HG03066 (cell line): Measurements from ENCODE around the gene ERCC6.

Experiments
- ATAC-seq: cut with Tn5 transposase; IDR thresholded peaks from one replicate; pipeline ENCODE4 v1.9.1; 2021; ENCODE audit warnings: low read depth; ENCODE audit not compliant: unreplicated experiment

Gene ERCC6

GRCh38 chr10:49549640-49550346, 10.9 kb upstream of the ERCC6 start:
- no peak for ATAC-seq

GRCh38 chr10:49543604-49544003, 4.7 kb upstream of the ERCC6 start:
- no peak for ATAC-seq

GRCh38 chr10:49542353-49542752, 3.4 kb upstream of the ERCC6 start:
- ATAC-seq, result no peak

DNA sequence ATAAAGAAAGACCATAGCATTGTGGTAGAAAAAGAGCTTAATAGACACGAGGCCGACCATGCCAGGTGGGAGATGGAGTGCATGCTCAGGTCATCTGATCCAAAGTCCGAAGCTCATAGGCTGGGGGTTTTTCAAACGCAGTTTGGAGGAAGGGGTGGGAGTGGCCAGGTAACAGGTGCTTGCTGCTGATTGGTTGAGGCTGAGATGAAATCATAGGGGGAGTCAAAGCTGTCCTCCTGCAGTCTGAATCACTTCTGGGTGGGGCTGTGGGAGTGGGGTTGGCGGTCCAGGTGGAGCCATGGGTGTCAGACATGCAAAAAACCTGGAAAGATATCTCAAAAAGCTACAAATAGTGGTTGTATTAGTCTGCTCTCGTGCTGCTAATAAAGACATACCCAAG, 2.8 kb upstream of the ERCC6 start:
- ATAC-seq, result no peak

GRCh38 chr10:49540056-49540797, 1.3 kb upstream of the ERCC6 start:
- ATAC-seq, result no peak

GRCh38 chr10:49539320-49539885, 482 bp upstream of the ERCC6 start:
- ATAC-seq, result peak; percentile 7

GRCh38 chr10:49534670-49535381, 4.1 kb downstream of the ERCC6 start:
- ATAC-seq, result peak; percentile 53

DNA sequence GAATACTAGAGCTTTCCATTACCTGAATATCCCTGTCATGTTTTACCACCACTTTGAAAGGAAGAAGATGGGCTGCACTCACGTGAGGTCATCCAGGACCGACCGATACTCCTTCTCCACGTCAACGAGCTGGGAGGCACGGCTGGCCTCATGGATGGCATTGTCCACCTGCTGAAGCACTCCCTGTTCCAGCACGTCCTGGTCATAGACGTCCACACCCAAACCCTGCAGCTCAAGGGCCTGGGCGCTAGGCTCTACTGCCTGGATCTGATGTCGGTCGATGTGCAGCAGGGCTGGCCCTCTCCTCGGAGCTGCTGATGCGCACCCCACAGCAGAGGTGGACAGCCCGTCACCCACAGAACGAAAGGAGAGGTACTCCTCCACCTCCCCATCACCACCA, 6.5 kb downstream of the ERCC6 start:
- no peak for ATAC-seq

DNA sequence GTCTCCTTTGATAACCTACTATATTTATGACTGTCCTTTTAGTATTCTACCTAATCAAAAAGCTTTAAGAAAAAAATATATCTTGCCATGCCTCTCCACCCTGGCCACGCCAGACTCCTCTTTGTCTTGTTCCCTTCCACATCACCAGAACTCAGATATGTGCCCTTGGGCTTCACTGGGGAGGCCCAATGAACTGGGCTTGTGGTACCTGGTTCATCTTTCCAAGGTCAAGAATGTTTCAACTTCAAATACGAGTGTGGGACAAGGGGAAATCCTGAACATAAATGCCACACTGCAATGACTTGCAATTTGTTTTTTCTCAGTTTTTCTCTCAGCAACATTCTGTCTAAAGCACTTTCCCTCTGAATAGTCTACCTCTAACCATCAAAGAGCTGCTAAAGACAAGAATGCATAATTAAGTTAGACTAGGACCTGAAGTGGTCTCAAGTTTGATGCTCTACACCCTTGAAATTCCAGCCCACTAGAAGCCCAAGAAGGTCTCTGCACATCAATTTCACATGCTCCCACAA, 9.9 kb downstream of the ERCC6 start:
- ATAC-seq, result no peak

GRCh38 chr10:49527850-49528249, 11.1 kb downstream of the ERCC6 start:
- ATAC-seq, result no peak

GRCh38 chr10:49527061-49527460, 11.9 kb downstream of the ERCC6 start:
- no peak for ATAC-seq

DNA sequence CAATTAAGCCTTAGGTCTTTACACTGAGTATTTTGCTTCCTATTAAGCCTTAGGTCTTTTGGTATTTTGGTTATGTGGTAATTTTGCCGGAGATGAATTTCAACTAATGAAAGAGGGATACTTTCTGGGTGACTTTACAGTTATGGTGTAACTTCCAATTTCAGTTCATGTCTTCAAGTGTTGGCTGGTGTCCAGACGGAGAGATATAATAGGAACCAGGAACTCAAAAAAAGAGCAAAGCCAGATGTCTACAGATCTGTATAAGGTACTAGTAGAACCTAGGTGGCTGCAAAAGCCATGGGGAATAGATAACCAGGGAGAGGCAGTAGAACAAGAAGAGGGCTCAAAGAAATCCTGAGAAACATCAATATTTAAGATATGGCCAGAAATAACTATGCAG, 12.3 kb downstream of the ERCC6 start:
- no peak for ATAC-seq

DNA sequence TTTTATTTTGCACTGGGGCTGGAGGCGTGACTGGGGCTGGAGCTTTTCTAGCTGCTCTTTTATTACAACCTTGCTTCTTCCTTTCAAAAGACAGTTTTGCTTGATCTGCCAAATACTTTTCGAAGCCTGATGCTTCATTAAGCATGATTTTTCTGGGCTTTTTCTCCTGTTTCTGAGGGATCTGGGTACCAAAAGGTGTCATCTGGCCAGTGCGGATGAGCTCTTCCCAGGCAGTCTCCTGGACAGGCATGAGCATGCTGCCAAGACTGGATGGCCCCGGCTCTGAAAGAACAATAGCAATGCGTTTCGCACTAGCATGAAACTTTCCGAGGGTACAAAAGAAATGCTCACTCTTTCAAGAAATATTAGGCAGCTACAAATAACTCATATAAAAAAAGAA, 14.4 kb downstream of the ERCC6 start:
- ATAC-seq, result no peak

GRCh38 chr10:49523301-49523700, 15.6 kb downstream of the ERCC6 start:
- ATAC-seq, result no peak

- no peak for ATAC-seq
Measured at GRCh38 chr10:49521062-49521461, 17.9 kb downstream of the ERCC6 start.

- no peak for ATAC-seq
Measured at GRCh38 chr10:49520122-49520775, 18.7 kb downstream of the ERCC6 start.

DNA sequence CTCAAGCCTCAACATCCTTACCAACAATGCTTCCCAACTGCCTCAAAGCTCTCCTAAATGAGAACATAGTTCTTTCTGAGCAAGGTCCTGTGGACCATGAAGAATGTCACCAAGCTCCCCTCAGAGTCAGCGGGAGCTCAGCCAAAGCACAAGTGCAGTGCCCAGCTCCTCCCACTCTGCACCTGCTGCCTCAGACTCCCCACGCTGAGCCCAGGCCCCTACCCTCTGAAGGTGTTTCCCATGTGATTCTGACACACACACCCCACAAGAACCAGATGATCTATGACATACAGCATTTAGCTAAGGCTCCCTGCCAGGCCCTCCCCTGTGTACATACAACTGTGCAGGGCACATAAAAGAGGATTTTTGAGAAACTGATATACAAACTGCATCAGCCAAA, 19.2 kb downstream of the ERCC6 start:
- no peak for ATAC-seq

- ATAC-seq, result no peak
Measured at GRCh38 chr10:49518982-49519578, 19.8 kb downstream of the ERCC6 start.

DNA sequence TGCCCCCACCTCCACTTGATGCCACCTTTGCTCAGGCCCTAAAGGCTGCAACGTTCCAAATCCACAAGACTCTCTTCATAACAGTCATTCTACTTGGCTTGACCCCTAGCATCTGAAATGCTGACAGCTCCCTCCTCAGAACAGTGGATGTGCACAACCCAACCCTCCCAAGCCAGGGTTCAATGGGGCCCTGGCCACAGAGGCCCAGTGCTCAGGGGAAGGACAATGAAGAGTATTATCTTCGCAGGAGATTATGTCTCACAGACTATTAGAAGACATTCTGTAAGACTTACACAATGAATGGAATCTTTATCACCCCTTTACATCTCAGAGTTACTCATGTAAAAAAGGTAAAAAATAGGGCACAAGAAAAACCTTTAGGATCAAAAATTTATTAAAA, 20.4 kb downstream of the ERCC6 start:
- no peak for ATAC-seq
